G401 (cell line): ENCODE results near the gene KANK4. TPM values are rescaled to one million over a fixed set of nuclear protein-coding genes. Genes with fewer than 3 reads are reported as not detected.

Experiments
- DNase-seq: peaks from one replicate; pipeline ENCODE4 v3.0.0-alpha.2; 2015; ENCODE audit warnings: low spot score
- in situ Hi-C: cut with HindIII; loops from 2 replicates; pipeline ENCODE4 v1.10.0; 2016; ENCODE audit warnings: low sequenced_read_pairs, mixed read lengths
- total RNA-seq: library from RNA; depleted of rRNA; stranded (reverse); fragments of >200 nt; shearing (Covaris generic); gene quantifications from 2 replicates; pipeline ENCODE4 v1.2.3, GENCODE V29; 2014

Gene KANK4
- total RNA-seq, 1 experiment from 2014 or later = not detected

DNA sequence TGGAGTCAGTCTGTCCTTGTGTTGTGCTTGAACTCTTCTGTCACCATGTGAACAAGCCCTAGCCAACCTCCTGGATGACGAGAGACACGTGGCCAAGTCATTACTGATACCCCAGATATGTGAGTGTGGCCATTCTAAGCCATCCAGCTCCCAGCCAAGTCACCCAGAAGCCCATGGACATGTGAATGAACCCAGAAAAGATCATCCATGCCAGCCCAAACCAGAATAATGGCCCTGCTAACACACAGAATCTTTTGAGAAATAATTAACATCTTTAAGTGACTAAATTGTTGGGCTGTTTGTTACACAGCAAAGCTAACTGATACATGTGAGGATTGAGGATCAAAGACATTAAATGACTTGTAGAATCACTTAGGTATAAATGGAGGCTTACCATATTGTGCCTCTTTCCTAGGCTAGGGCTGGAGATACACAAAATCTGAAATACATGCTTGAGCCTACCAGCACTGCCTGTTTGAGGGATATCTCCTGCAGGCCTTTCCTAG, 38.2 kb downstream of the KANK4 start:
- in situ Hi-C loops = no loop called here
- no peak for DNase-seq

DNA sequence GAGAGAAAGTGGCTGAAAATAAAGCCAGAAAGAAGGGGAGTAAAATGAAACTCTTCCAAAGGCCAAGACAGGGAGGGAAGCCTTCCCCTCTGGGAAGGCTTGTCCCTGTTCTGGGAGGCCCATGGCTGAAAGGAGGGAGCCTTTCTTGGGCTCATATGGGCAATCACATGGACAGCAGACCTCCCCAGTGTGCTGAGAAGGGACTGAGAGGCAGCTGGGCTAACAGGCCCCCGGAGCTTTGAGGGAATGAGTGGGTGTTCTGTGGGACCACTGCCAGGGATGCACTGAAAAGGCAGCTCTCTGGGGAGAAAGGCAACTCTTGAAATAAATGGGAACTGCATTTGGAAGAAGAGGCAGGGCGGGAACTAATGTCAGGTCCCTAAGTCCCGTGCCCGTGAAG, 39.1 kb downstream of the KANK4 start:
- DNase-seq = no peak
- in situ Hi-C loops = no loop called here

DNA sequence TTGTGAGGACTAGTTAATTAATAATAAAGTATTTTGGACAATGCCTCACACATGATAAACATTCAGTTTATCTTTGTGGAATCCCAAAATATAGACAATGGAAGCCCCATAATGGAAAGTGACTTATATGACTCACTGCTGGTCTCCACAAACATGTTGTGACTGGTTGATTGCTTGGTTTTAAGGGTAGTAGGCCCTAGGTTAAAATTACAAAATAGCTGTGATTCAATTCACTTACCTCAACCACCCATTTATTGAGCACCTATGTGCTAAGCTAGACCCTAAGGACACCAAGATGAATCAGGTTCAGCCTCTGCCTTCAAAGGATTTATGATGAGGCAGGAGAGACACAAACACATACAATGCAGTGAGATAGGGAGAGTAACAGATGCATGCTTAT, 42.4 kb downstream of the KANK4 start:
- in situ Hi-C loops = no loop called here
- no peak for DNase-seq

DNA sequence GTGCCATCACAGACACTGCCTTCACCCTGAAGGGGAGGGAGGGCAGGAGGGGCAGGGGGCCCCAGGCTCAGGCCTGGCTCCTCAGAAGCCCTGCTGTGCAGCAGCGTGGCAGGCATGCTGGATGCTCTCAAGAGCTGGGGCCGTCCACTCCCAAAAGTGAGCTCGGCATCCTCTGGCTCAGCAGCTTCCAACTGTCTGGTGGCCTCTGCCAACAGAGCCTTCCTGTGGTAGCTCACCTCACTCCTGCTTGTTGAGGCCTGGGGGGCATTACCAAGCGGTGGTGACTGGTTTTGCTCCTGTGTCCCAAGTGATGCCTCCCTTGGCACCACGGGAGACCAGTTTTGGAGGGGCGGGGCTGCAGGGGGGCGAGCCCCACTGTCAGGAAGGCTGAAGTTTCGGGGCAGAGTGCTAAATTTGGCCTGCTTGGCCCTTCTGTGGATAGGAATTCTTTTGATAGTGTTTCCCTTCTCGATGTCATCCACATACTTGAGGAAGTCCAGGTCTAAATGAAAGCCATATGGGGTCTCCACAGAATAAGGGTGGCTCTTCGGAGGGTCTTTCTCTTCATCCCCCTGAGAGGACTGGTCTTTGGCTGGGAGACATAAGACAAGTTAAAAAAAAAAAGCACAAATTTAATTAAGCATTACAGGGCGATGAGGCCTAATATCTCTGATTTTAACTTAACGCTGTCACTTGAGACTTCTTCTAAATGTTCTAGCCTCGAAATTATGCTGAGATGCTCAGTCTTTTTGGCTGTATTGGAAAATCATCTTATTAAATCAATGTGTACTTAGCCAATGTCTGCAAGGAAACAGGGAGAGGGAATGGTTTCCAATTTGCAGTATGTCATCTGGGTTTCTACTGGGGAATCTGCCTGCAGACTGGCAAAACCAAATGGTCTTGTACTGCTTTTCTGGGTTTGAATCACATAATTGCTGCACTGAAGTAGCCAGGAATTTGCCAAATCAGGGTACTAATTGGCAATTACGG, 44.4 kb downstream of the KANK4 start:
- DNase-seq = no peak
- in situ Hi-C loops = no loop called here

DNA sequence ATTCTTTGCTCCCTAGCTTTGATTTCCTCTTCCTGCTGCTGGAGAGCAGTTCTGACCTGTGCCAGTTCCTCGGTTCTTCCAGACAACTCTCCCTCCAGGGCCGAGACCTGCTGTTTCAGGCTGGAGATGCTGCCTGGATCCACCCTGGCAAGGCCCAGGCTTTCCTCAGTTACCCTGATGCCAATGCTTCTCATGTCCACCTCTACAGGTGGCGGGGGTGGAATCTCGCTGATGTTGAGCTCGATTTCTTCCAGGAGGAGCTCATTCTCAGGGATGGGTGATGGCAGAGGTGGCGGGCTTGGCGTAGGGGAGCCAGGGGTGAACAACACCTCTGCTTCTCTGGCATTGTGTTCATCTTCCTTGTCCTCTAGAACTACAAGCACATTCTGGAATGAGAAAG, 45.3 kb downstream of the KANK4 start:
- in situ Hi-C loops = no loop called here
- no peak for DNase-seq

DNA sequence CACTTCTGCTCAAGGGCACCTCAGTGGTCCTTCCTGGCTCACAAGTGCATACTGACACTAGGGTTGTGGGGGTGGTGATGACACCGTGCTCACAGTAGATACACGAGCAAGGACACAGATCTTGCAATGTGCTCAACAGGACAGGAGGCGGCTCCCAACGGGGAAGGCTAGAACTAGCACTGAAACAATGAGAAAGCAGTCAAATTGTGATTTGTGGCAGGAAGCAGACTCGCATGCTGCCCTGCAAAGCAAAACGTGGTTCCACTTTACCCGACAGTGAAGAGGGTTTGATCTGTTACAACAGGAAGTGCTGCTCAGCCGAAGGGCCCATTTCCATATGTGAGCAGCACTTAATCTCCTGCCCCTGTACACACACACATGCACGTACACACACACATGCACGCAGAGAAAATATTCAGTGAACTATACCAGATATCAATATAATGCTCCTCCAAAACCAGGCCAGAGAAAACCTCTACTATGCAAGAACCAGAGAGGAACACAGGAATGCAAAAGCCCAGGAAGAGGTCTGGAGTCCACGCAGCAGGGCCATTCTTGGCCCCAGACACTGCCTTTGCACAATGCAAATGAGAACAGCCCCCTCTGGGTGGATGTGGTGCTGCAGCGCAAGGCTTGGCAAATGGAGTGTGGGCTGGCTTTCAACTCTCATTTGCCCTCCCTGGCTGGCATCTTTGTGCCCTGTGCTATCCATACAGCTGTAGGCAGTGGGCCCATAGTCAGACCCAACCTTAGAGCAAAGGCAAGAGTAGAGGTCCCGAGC, 47.1 kb downstream of the KANK4 start:
- in situ Hi-C loops = no loop called here
- no peak for DNase-seq

DNA sequence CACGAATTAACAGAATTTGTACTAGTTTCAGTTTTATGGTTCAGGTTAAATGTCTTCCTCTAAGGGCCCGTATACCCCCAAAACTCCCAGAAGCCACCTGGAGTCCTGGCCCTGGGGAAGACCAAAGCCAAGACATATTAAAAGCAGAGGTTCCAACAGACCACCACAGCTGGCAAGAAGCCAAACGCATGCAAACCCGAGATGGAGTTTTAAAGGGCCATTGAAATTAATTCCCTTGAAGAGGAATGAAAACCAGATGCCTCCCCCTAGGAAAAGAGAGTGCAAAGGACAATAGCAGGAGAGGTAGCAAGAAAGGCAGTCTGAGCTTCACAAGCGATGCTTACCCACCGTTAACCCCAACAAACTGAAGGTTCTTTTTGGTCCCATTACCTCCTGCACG, 48.1 kb downstream of the KANK4 start:
- in situ Hi-C loops = no loop called here
- DNase-seq = no peak

DNA sequence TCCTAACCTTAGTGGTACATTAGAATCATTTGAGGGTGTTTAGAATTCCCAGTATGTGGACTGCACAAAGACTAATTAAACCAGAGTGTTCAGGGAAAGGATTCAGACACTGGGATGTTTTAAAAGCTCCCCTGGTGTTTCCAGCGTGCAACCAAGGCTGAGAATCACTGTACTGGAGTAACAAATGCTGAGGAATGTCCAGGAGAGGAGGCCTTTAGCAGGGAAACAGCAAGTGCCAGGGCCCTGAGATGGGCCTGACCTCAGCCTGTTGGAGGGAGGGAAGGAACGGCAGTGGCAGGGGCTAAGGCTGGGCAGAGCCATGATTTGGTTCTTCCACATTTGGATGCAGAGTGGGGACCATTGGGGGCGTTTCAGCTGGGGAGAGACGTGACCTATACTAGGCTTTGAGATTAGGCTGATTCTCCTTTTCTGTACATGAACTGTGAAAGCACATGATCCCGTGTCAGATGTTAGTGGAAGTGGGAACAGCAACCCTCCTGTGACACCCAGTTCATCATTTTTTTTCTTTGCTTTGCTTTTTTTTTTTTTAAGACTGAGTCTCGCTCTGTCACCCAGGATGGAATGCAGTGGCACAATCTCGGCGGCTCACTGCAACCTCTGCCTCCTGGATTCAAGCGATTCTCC, 49.3 kb downstream of the KANK4 start:
- in situ Hi-C loops = no loop called here
- no peak for DNase-seq

DNA sequence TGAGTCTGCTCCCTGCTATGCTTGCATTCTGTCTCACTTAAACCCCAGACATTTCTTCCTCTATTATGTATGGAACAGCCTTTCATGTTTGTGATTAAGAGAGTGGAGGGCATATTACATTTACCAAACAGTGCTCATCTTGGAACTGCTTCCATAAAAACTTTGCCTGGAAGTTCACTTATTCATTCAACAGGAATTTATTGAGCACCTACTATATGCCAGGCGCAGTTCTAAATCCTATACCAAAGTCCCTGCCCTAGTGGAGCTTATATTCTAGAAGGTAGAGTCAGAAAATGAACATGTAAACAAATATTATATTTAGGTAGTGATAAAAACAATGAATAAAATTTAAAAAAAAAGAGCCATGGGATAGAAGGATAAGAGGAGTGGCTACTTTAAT, 49.8 kb downstream of the KANK4 start:
- in situ Hi-C loops = no loop called here
- no peak for DNase-seq

DNA sequence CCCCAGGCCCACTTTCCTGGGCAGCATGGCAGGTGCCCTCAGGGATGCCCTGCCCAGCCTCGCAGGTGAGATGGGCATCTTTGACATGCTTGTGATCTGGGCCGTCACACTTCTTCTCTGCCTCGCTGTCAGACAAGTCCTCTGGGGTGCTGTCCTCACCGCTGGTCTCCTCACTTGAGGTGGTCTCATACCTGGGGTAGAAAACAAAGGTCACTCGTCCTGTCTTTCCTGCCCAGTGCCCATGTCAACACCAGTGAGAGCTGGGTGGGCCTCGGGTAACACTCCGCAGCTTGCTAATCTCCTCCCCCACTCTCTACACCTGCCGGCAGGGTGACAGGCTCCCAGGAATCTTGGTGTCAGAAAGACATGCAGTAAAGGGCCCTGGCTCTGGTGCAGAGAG, 50.9 kb downstream of the KANK4 start:
- no peak for DNase-seq
- in situ Hi-C loops = no loop called here

DNA sequence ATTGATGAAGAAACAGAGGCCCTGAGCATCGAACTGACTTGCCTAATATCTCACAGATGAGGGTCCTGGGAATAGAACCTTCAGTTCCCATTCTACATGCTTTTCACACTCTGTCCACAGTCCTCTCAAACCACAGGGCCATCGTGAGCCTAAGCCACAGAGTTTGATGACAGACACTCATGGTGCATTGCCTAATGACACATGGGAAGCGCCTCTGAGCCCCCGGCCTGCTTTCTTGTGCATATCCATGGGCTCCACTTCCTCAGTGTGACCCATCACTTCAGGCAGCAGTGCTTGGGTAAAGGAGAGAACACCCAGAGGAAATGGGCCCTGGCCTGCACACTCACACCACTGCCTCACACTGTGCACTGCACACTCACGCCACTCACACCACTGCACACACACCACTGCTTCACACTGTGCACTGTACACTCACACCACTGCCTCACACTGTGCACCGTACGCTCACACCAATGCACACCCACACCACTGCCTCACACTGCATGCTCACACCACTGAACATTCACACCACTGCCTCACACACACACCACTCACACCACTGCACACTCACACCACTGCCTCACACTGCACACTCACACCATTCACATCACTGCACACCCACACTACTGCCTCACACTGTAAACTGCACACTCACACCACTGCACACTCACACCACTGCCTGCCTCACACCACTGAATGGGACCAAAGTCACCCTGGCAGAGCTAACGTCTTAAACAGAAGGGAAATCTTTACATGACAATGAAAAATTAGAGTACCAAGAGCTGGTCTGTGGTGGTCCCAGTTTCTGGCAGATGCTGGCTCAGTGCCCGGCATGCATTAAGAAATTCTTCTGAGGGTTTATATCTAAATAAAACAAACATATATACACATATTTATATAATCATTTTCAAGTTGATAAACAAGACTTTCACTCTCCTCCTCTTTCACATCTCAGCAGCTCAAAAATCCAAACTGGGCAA, 53.0 kb downstream of the KANK4 start:
- in situ Hi-C loops = no loop called here
- DNase-seq = no peak

DNA sequence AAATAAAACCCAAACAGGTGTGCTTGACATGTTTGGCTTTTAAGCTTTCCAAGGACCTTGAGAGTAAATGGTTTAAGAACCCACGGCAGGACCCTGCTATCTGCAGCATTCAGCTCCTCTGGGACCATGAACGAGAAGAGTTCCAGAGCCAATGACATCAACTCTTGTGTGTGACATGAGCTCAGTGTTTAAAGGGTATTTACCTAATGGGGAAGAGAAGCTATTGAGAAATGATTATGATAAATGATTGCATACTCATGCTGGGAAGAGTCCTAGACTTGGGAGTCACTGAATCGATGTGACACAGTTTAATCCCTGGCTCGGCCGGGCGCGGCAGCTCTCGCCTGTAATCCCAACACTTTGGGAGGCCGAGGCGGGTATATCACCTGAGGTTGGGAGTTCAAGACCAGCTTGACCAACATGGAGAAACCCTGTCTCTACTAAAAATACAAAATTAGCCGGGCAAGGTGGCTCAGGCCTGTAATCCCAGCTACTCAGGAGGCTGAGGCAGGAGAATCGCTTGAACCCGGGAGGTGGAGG, 55.4 kb downstream of the KANK4 start:
- in situ Hi-C loops = no loop called here

DNA sequence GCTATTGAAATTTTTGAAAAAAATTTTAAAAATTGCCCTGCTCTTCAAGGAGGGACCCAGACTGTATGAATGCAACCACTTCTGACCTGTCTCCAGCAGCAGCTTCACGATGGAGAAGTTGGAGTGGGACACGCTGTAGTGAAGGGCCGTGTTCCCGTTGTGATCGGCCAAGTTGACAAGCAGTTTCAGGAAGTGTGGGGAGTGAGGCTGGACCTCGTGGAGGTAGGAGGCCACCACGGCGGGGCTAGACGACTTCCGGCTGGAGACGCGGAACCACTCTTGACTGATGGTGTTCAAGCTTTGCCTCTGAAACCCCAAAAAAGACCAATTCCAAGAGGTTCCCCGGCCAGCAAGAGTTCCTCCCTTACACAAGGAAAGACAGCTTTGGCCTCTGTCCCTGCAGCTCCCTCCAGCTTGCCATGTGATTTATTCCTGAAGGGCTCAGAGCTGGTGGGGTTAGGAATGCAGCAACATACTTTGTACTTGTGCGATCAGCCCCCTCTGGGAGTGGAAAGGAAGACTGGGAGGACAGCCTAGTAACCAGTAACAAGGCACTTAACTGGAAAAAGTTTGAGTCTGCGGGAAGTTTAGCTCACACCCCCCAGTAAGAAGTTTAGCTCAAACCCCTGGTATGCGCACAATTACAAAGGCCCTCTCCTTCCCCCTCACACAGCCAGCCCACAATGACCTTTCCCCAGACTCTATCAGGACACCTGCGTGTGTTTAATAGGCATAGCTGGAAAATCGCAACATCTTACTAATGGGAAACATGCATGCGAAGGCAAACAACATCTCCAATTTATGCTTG, 56.0 kb downstream of the KANK4 start:
- no peak for DNase-seq

More for the DNA sequence above, 55.4 kb downstream of the KANK4 start:
- DNase-seq = no peak

DNA sequence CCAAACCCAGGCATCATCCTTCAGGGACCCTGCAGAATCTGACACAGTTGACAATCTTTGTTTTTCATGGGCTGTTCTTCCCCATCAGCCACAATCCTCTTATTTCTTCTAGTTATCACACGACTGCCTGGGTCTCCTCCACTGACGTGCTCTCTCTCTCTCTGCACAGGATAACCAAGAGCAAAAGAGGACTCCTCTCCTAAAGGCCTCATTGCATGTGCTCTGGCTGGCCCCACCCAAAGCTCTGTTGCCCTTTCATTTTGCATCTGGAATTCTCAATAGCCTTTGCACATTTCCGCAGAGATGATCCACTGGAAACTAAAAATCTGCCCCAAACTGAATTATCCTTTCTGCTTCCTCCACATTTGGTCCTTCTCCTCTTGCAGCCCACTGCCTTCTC, 58.5 kb downstream of the KANK4 start:
- in situ Hi-C loops = no loop called here
- DNase-seq = no peak

More for the DNA sequence above, 56.0 kb downstream of the KANK4 start:
- in situ Hi-C loops = no loop called here

DNA sequence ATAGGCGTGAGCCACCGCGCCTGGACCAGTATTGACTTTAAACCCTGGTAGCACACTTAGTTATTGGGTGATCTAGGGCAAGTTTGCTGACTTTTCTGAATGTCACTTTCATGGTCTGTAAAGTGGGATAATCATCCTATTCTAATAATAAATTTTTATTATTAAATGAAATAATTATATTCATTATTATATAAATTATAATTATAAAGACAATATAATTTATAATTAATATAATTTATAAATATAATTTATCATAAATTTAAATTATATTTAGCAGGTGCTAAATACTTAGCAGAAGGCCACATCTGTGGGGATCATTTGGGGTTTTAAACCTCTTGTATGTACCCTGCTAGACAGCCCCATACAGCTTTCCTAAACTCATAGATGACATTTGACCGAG, 59.7 kb downstream of the KANK4 start:
- in situ Hi-C loops = no loop called here
- DNase-seq = no peak

DNA sequence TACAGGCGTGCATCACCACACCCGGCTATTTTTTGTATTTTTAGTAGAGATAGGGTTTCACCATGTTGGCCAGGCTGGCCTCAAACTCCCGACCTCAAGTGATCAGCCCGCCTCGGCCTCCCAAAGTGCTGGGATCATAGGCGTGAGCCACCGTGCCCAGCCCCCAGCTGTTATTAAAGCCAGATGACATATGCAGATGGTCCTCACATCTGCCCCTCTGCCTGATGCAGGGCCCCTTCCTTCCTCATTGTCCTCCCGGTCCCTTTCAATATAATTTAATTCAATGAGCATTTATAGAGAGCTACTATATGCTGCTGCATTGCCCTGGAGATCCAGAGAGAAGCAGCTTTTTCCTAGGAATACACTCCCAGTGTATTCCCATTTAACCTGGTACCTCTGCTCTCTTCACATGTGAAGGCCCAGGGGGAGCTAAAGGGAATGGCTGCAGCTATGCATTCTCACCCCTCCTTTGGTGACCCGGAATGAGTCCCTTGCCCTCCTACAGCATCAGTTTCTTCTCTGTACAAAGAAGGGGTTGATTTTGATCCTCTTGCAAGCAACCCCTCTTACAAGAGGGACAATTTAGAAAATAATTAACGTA, 69.0 kb downstream of the KANK4 start:
- in situ Hi-C loops = no loop called here
- no peak for DNase-seq
